ENCODE data around the gene IQSEC1. TPM values are rescaled to one million over a fixed set of nuclear protein-coding genes. Genes with fewer than 3 reads are reported as not detected.

IQSEC1 gene
- total and polyA plus RNA-seq, 2 experiments from 2014 or later: 17.8 to 51.7 TPM

DNA sequence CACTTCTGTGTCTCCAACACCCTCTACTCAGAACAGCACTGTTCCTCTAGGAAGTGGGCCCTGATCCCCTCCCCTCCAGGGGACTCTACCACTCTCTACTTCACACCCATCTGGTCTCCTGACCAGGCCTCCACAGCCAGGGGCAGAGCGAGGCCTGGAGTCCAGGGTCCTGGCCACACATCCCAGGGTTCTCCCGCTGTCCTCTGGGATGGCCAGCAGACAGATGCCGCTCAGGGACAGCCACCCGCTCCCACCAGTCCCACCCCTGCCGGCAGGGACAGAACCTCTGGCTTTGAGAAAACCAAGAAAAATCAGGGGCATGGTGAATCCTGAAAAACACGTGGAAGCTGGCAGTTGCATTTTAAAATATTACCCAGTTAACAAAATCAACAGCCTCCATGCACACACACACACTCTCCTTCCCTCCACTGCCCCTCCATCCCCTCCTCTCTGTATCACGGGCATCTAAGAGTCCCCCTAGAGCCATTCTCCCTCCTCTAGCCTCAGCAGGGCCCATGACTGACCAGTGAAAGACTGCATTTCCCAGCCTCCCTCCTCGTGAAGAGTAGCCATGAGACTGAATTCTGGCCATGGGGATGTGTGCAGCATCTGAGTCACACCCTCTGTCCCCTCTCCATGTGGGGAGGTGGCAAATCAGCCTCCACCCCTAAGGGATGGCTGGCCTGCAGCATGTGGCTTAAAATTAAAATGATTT is 32.1 kb upstream of the IQSEC1 start:
- no peaks in the 10 kb centered on the region for H3K9me3 ChIP-seq (ENCODE audit: low read depth)
- TF ChIP-seq, protein P1, sequence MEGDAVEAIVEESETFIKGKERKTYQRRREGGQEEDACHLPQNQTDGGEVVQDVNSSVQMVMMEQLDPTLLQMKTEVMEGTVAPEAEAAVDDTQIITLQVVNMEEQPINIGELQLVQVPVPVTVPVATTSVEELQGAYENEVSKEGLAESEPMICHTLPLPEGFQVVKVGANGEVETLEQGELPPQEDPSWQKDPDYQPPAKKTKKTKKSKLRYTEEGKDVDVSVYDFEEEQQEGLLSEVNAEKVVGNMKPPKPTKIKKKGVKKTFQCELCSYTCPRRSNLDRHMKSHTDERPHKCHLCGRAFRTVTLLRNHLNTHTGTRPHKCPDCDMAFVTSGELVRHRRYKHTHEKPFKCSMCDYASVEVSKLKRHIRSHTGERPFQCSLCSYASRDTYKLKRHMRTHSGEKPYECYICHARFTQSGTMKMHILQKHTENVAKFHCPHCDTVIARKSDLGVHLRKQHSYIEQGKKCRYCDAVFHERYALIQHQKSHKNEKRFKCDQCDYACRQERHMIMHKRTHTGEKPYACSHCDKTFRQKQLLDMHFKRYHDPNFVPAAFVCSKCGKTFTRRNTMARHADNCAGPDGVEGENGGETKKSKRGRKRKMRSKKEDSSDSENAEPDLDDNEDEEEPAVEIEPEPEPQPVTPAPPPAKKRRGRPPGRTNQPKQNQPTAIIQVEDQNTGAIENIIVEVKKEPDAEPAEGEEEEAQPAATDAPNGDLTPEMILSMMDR (IDR thresholded peaks at IDR 0.05; ENCODE audit: low read depth, low read length): no peak
- no peaks in the 10 kb centered on the region for H3K27me3 ChIP-seq
- no peaks in the 10 kb centered on the region for H3K36me3 ChIP-seq
- no peak overlapping the region for H3K4me3 ChIP-seq
- no peak overlapping the region for H3K27ac ChIP-seq
- H3K4me1 ChIP-seq (ENCODE audit: low read depth): no peaks in the 10 kb centered on the region
- no peak for DNase-seq (ENCODE audit: low read depth in 1 of 2, low spot score in 1 of 2)

DNA sequence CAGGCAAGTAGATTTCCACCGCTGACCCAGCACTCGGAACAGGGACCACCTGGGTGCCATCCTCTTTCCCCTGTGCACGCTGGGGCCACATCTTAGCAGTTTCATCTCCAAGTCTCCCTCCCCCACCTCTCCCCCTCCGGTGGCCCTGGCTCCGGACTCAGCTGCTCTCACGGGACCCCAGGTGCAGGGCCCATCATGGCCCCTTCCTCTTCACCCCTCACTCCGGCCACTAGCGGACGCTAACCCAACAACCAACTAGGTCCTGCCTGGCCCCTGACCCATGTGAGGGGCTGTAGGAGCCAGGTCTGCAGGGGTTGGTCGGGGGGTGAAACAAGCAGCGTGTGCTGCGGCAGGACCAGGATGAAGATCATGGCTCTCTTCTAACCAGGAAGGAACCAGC is 31.3 kb upstream of the IQSEC1 start:
- TF ChIP-seq, protein P1 (IDR thresholded peaks at IDR 0.05; ENCODE audit: low read depth, low read length): no peak
- Histone ChIP-seq H3K4me1 (ENCODE audit: low read depth) (no peaks in the 10 kb centered on the region), H3K36me3 (no peaks in the 10 kb centered on the region), H3K27ac (no peak overlapping the region), H3K27me3 (no peaks in the 10 kb centered on the region), H3K9me3 (ENCODE audit: low read depth) (no peaks in the 10 kb centered on the region), H3K4me3 (no peak overlapping the region)
- no peak for DNase-seq (ENCODE audit: low read depth in 1 of 2, low spot score in 1 of 2)

DNA sequence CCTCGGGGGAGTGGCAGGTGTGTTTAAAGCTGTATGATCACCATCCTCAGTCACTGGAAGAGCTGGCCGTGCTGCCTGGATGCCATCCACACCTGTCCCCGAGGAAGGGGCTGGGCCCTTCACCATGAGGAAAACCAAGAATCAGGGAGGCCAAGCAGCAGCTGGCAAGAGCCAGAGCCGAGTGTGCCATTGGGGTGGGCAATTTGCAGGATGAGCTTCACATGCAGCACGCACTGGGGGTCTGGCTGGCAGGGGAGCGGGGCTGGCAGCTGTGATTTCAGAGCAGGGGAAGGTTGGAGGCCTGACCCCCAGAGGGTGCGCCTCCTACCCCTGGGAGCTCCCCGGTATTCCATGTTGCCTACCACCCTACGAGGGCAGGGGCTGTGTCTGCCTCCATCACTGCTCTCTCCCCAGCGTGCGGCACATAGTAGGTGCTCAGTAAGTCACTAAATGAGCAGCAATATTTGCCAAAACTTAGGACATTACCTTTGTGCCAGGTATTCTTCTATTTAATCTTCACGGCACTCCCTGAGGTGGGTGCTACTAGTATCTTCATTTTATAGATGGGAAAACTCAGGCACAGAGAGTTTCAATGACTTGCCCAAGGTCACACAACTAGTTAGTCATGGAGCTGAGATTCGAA is 30.3 kb upstream of the IQSEC1 start:
- no peak for DNase-seq (ENCODE audit: low read depth in 1 of 2, low spot score in 1 of 2)
- TF ChIP-seq, protein P1 (IDR thresholded peaks at IDR 0.05; ENCODE audit: low read depth, low read length): no peak
- no peaks in the 10 kb centered on the region for H3K36me3 ChIP-seq
- no peaks in the 10 kb centered on the region for H3K9me3 ChIP-seq (ENCODE audit: low read depth)
- H3K27me3 ChIP-seq: no peaks in the 10 kb centered on the region
- H3K4me1 ChIP-seq (ENCODE audit: low read depth): no peaks in the 10 kb centered on the region
- no peak overlapping the region for H3K4me3 ChIP-seq
- no peak overlapping the region for H3K27ac ChIP-seq

DNA sequence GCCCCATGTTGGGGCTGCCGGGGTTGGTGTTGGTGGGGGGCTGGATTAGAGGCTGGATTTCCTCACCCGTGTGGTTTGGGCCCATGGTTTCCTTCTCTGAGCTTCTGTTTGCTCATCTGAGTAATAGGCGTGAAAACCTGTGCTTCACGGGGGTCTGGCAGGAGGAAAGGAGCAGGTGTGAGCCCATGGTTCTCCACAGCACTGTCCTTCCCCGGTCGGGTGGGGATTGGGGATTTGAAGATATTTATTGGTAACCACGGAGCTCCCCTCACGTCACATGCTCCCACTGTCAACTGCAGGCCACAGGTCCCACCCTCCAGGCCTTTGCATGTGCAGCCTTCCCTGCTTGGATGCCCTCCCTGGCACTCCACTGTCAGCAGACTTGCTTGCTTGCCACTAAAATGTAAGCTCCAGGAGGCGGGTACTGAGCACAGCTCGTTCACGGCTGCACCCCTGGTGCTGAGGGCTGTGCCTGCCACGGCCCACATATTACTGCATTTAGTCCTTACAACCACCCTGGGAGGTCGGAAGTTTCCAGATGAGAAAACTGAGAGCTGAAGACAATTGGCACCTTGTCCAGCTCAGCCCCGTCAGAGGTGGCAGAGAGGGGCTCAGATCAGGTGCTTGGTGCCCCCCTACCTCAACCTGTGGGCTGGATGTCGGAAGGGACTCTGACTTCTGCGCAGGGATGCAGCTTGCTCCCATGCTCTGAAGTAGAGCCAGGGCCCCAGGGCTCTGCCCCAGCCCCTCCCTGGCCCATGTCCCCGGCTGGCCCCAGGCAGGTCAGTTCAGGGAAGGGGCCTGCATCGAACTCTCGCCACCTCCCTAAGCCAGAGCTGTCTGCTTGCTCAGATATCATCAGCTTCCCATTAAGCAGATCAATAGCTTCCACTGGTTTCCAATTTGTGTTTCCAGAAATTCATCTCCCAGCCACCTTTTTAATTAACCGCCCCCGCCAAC is 29.4 kb upstream of the IQSEC1 start:
- H3K4me3 ChIP-seq: no peak overlapping the region
- H3K36me3 ChIP-seq: no peaks in the 10 kb centered on the region
- DNase-seq (ENCODE audit: low read depth in 1 of 2, low spot score in 1 of 2): no peak
- no peaks in the 10 kb centered on the region for H3K27me3 ChIP-seq
- no peaks in the 10 kb centered on the region for H3K9me3 ChIP-seq (ENCODE audit: low read depth)
- H3K4me1 ChIP-seq (ENCODE audit: low read depth): no peaks in the 10 kb centered on the region
- no peak overlapping the region for H3K27ac ChIP-seq
- TF ChIP-seq, protein P1 (IDR thresholded peaks at IDR 0.05; ENCODE audit: low read depth, low read length): no peak

DNA sequence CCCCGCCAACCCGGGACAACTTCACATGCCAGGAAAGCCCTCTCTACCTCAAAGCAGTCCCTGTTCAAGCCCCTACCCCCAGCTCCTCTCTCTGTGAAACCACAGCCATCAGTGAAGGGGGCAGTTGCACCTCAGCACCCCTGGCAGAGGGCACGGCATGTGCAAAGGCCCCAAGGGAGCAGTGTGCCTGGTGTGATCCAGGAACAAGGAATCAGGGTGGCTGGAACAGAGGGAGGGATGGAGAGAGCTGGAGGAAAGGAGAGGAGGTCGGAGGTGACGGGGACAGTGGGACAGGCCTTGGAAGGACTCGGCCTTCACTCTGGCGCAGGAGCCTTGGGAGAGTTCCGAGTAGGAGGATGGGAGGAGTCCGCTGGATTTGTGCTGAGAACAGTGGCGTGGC is 26.5 kb upstream of the IQSEC1 start:
- H3K4me3 ChIP-seq: no peak overlapping the region
- DNase-seq (ENCODE audit: low read depth in 1 of 2, low spot score in 1 of 2): no peak
- no peaks in the 10 kb centered on the region for H3K27me3 ChIP-seq
- no peaks in the 10 kb centered on the region for H3K36me3 ChIP-seq
- no peaks in the 10 kb centered on the region for H3K9me3 ChIP-seq (ENCODE audit: low read depth)
- TF ChIP-seq, protein P1 (IDR thresholded peaks at IDR 0.05; ENCODE audit: low read depth, low read length): no peak
- no peak overlapping the region for H3K27ac ChIP-seq
- H3K4me1 ChIP-seq (ENCODE audit: low read depth): no peaks in the 10 kb centered on the region
